Tibial nerve (tissue), 4 donors: Measurements from ENCODE around the gene ANKRD49.

Source experiments
- EP300 ChIP-seq, 2 donors: sonication (generic); formaldehyde crosslinking; IDR thresholded peaks; one replicate each; pipeline ENCODE4 v1.6.1; 2017; ENCODE audit warnings: antibody characterized with exemption in 2 of 2, mild to moderate bottlenecking in 1 of 2
- TF ChIP-seq, protein P1 (sequence below), 5 experiments: fragments of 200-600 bp in 3 of 5; fragments of 450-650 bp in 2 of 5; sonication (generic) in 3 of 5; IDR thresholded peaks; one replicate each; pipeline ENCODE4 v1.5.1; 2016 to 2019; ENCODE audit warnings: antibody characterized with exemption in 5 of 5, mild to moderate bottlenecking in 3 of 5, moderate library complexity in 2 of 5

DNA sequence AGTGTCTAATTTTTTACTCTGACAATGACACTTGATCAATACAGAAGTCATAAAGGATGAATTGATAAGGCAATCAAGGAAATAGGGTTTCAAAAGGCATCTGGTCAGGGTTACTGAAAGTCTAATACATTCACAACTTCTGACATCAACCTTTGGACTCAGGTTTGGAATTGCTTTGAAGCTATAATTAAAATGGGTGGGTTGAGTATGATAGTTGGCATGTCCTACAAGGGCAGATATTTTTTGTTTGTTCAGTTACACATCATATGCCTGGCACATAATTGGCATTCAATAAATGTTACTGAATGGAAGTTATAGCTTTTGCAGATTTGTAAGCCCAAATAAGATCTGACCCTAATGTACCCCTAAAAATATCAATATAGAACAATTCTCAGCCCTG lies 42.6 kb downstream of the ANKRD49 start:
- TF ChIP-seq, protein P1, sequence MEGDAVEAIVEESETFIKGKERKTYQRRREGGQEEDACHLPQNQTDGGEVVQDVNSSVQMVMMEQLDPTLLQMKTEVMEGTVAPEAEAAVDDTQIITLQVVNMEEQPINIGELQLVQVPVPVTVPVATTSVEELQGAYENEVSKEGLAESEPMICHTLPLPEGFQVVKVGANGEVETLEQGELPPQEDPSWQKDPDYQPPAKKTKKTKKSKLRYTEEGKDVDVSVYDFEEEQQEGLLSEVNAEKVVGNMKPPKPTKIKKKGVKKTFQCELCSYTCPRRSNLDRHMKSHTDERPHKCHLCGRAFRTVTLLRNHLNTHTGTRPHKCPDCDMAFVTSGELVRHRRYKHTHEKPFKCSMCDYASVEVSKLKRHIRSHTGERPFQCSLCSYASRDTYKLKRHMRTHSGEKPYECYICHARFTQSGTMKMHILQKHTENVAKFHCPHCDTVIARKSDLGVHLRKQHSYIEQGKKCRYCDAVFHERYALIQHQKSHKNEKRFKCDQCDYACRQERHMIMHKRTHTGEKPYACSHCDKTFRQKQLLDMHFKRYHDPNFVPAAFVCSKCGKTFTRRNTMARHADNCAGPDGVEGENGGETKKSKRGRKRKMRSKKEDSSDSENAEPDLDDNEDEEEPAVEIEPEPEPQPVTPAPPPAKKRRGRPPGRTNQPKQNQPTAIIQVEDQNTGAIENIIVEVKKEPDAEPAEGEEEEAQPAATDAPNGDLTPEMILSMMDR (IDR thresholded peaks at IDR 0.05), result no peak
- TF ChIP-seq EP300 (IDR thresholded peaks at IDR 0.05), result no peak
